Glutamatergic neuron (in vitro differentiated cells): ENCODE results near the gene P2RY11. TPM values are rescaled to one million over a fixed set of nuclear protein-coding genes. Genes with fewer than 3 reads are reported as not detected.

Experiments
- DNase-seq: peaks from one replicate; pipeline ENCODE4 v3.0.0; 2022
- H3K27ac Mint-ChIP-seq: one replicate; pipeline ENCODE4 v1.8.0; 2020; ENCODE audit warnings: mild to moderate bottlenecking, mixed read lengths, inconsistent platforms; ENCODE audit not compliant: unreplicated experiment
- H3K27me3 Mint-ChIP-seq: one replicate; pipeline ENCODE4 v1.8.0; 2020; ENCODE audit warnings: mild to moderate bottlenecking, moderate library complexity, mixed read lengths, inconsistent platforms; ENCODE audit not compliant: unreplicated experiment
- H3K36me3 Mint-ChIP-seq: one replicate; pipeline ENCODE4 v1.8.0; 2020; ENCODE audit warnings: mild to moderate bottlenecking, mixed read lengths, inconsistent platforms; ENCODE audit not compliant: unreplicated experiment
- H3K4me1 Mint-ChIP-seq: one replicate; pipeline ENCODE4 v1.8.0; 2020; ENCODE audit warnings: mild to moderate bottlenecking, low read depth, mixed read lengths, inconsistent platforms; ENCODE audit not compliant: unreplicated experiment
- H3K4me3 Mint-ChIP-seq: one replicate; pipeline ENCODE4 v1.8.0; 2020; ENCODE audit warnings: mild to moderate bottlenecking, mixed read lengths, inconsistent platforms; ENCODE audit not compliant: unreplicated experiment
- H3K9me3 Mint-ChIP-seq: one replicate; pipeline ENCODE4 v1.8.0; 2020; ENCODE audit warnings: mild to moderate bottlenecking, moderate library complexity, mixed read lengths, inconsistent platforms; ENCODE audit not compliant: unreplicated experiment
- CTCF ChIP-seq: fragments of 200-600 bp; sonication (generic); IDR thresholded peaks from one replicate; pipeline ENCODE4 v1.5.0; 2021; ENCODE audit not compliant: partially characterized antibody, unreplicated experiment
- total RNA-seq: library from RNA; stranded (reverse); fragmentation: NEBNext Ultra II Directional; extraction: Animal tissue kit (Norgen Biotek cat#: 25700); gene quantifications from one replicate; pipeline ENCODE4 v1.2.1, GENCODE V29; 2021; ENCODE audit not compliant: unreplicated experiment

The P2RY11 gene
- total RNA-seq, 1 donor from 2014 or later, result 21.6 TPM

GRCh38 chr19:10084803-10085202, 26.7 kb upstream of the P2RY11 start:
- Mint-ChIP-seq H3K4me1 (no peaks in the 10 kb centered on the region), H3K27me3 (peaks cover 6% of the 10 kb centered on the region), H3K9me3 (no peaks in the 10 kb centered on the region), H3K36me3 (no peaks in the 10 kb centered on the region), H3K27ac (no peak overlapping the region), H3K4me3 (no peak overlapping the region)
- TF ChIP-seq CTCF, result no peak
- no peak for DNase-seq

GRCh38 chr19:10085641-10086590, 25.6 kb upstream of the P2RY11 start, which contains the start of gene SHFL:
Gene SHFL, plus strand, starts transcription at chr19:10086317. Its CDS starts 111 bp downstream, at chr19:10086428.
- no peak within 1 kb of the TSS for H3K27ac Mint-ChIP-seq
- no peak for DNase-seq

GRCh38 chr19:10086591-10087192, 24.8 kb upstream of the P2RY11 start:
- no peak for TF ChIP-seq CTCF
- H3K27ac Mint-ChIP-seq, result no peak overlapping the region
- peaks cover 5% of the 10 kb centered on the region for H3K9me3 Mint-ChIP-seq

More at GRCh38 chr19:10085641-10086590, 25.6 kb upstream of the P2RY11 start, which contains the start of gene SHFL:
- H3K27me3 Mint-ChIP-seq, result peaks cover 6% of the 10 kb centered on the region
- TF ChIP-seq CTCF, result no peak
- no peaks in the 10 kb centered on the region for H3K4me1 Mint-ChIP-seq
- H3K4me3 Mint-ChIP-seq, result peak within 1 kb of the TSS; percentile 83
- no peaks in the 10 kb centered on the region for H3K36me3 Mint-ChIP-seq
- peaks cover 5% of the 10 kb centered on the region for H3K9me3 Mint-ChIP-seq

GRCh38 chr19:10087296-10088061, 24.0 kb upstream of the P2RY11 start:
- no peaks in the 10 kb centered on the region for H3K4me1 Mint-ChIP-seq
- H3K9me3 Mint-ChIP-seq, result peaks cover 5% of the 10 kb centered on the region
- no peaks in the 10 kb centered on the region for H3K36me3 Mint-ChIP-seq
- DNase-seq, result no peak
- H3K27ac Mint-ChIP-seq, result no peak overlapping the region
- peaks cover 6% of the 10 kb centered on the region for H3K27me3 Mint-ChIP-seq
- no peak for TF ChIP-seq CTCF
- no peak overlapping the region for H3K4me3 Mint-ChIP-seq

More at GRCh38 chr19:10086591-10087192, 24.8 kb upstream of the P2RY11 start:
- no peaks in the 10 kb centered on the region for H3K36me3 Mint-ChIP-seq
- H3K27me3 Mint-ChIP-seq, result peaks cover 6% of the 10 kb centered on the region
- no peak for DNase-seq
- H3K4me3 Mint-ChIP-seq, result no peak overlapping the region
- no peaks in the 10 kb centered on the region for H3K4me1 Mint-ChIP-seq
